GM12878 (cell line): ENCODE data around the gene JAKMIP1. TPM values are rescaled to one million over a fixed set of nuclear protein-coding genes. Genes with fewer than 3 reads are reported as not detected.

Source experiments
- ATAC-seq: fragments of 200-7000 bp; cut with Tn5 transposase; 3 replicates; pipeline ENCODE4 v1.9.1; 2020; ENCODE audit warnings: mild to moderate bottlenecking, moderate library complexity
- BruUV-seq: library from RNA; stranded (reverse); fragments of 400-500 nt; replicated peaks from 2 replicates; lab custom pipeline; 2021; lab: Mats Ljungman, UMichigan
- CTCF ChIA-PET: fragments of 300-600 bp; sonication (Branson Sonifier 250); formaldehyde crosslinking; extraction: SDS; loops from one replicate; lab custom pipeline; 2021; ENCODE audit warnings: inconsistent platforms; lab: Yijun Ruan, JAX
- POLR2A ChIA-PET: fragments of 350-600 bp; formaldehyde crosslinking; extraction: SDS; loops from one replicate; lab custom pipeline; 2021; ENCODE audit warnings: inconsistent platforms; lab: Charles Lee
- RAD21 ChIA-PET: fragments of 300-600 bp; sonication (Branson Sonifier 250); formaldehyde crosslinking; loops from one replicate; lab custom pipeline; 2023; ENCODE audit warnings: antibody characterized with exemption; ENCODE audit not compliant: unreplicated experiment; lab: Charles Lee
- SMC1A ChIA-PET: fragments of 300-600 bp; sonication (Branson Sonifier 250); formaldehyde crosslinking; loops from one replicate; lab custom pipeline; 2023; ENCODE audit not compliant: unreplicated experiment, uncharacterized antibody; lab: Charles Lee
- DNase-seq: peaks from one replicate; pipeline ENCODE4 v3.0.0-alpha.2; 2011; ENCODE audit warnings: low read depth, low spot score
- FAIRE-seq: peaks from 3 replicates; lab custom pipeline; 2011; peaks lifted over from hg19 to GRCh38; lab: Jason Lieb, UNC
- H2AFZ ChIP-seq: 2 replicates; pipeline ENCODE4 v1.6.0; 2011; ENCODE audit warnings: low read depth, low read length, control low read depth; ENCODE audit not compliant: control insufficient read depth
- H3K27ac ChIP-seq: 2 replicates; pipeline ENCODE4 v1.5.1; 2011; ENCODE audit warnings: control low read depth; ENCODE audit not compliant: control insufficient read depth, insufficient read depth
- H3K27me3 ChIP-seq, 2 experiments: replicated peaks in 1 of 2; 2 replicates each; pipeline versions ENCODE4 v1.6.0 to v1.6.1; 2011; ENCODE audit warnings: low read length in 1 of 2; ENCODE audit not compliant: control insufficient read depth in 2 of 2, insufficient read depth in 2 of 2
- H3K36me3 ChIP-seq, 2 experiments: 2 replicates each; pipeline ENCODE4 v1.5.1; 2011; ENCODE audit warnings: low read length in 1 of 2; ENCODE audit not compliant: control insufficient read depth in 2 of 2, insufficient read depth in 2 of 2
- H3K4me1 ChIP-seq: 2 replicates; pipeline ENCODE4 v1.6.1; 2011; ENCODE audit warnings: mild to moderate bottlenecking, low read length, moderate library complexity, mixed read lengths; ENCODE audit not compliant: control insufficient read depth, insufficient read depth
- H3K4me2 ChIP-seq: 2 replicates; pipeline ENCODE4 v1.6.0; 2011; ENCODE audit warnings: control low read depth; ENCODE audit not compliant: control insufficient read depth, insufficient read depth
- H3K4me3 ChIP-seq: fragments of 200-600 bp; sonication (generic); 2 replicates; pipeline ENCODE4 v1.5.1; 2016
- H3K79me2 ChIP-seq: 2 replicates; pipeline ENCODE4 v1.6.0; 2011; ENCODE audit warnings: low read length; ENCODE audit not compliant: control insufficient read depth, insufficient read depth
- H3K9ac ChIP-seq: 2 replicates; pipeline ENCODE4 v1.8.0; 2011; ENCODE audit warnings: low read length, control low read depth, mixed read lengths; ENCODE audit not compliant: control insufficient read depth, insufficient read depth
- H3K9me3 ChIP-seq: replicated peaks from 3 replicates; pipeline ENCODE4 v1.5.1; 2011; ENCODE audit warnings: mild to moderate bottlenecking, low read length; ENCODE audit not compliant: control insufficient read depth, insufficient read depth
- H4K20me1 ChIP-seq: 2 replicates; pipeline ENCODE4 v1.6.0; 2011; ENCODE audit not compliant: control insufficient read depth, insufficient read depth
- BRCA1 ChIP-seq: IDR thresholded peaks from 2 replicates; pipeline ENCODE4 v1.6.1; 2011; ENCODE audit warnings: low read depth, low read length, improper control_type of control experiment
- E4F1 ChIP-seq: fragments of 450-650 bp; IDR thresholded peaks from 2 replicates; pipeline ENCODE4 v1.6.1; 2018; ENCODE audit warnings: borderline replicate concordance, mild to moderate bottlenecking; ENCODE audit not compliant: partially characterized antibody
- IRF3 ChIP-seq: fragments of 450-650 bp; IDR thresholded peaks from 2 replicates; pipeline ENCODE4 v1.6.1; 2014; ENCODE audit warnings: mild to moderate bottlenecking
- JUNB ChIP-seq: IDR thresholded peaks from 2 replicates; pipeline ENCODE4 v1.6.1; 2016; ENCODE audit warnings: antibody characterized with exemption, mild to moderate bottlenecking
- MXI1 ChIP-seq: fragments of 150-350 bp; IDR thresholded peaks from 2 replicates; pipeline ENCODE4 v1.6.1; 2011; ENCODE audit warnings: low read depth, mild to moderate bottlenecking, inconsistent platforms, low read length, improper control_type of control experiment
- MYB ChIP-seq: fragments of 150-350 bp; IDR thresholded peaks from 2 replicates; pipeline ENCODE4 v1.6.1; 2014; ENCODE audit warnings: mild to moderate bottlenecking, low read depth, low read length, borderline replicate concordance
- POLR2A ChIP-seq: IDR thresholded peaks from 2 replicates; pipeline ENCODE4 v1.6.1; 2011; ENCODE audit warnings: low read depth, mild to moderate bottlenecking, low read length
- RUNX3 ChIP-seq: IDR thresholded peaks from 2 replicates; pipeline ENCODE4 v1.6.1; 2012; ENCODE audit warnings: low read length, inconsistent platforms
- SMC3 ChIP-seq: IDR thresholded peaks from 2 replicates; pipeline ENCODE4 v1.6.1; 2011; ENCODE audit warnings: low read length, improper control_type of control experiment, borderline replicate concordance
- SREBF2 ChIP-seq: IDR thresholded peaks from 2 replicates; pipeline ENCODE4 v1.6.1; 2012; ENCODE audit warnings: mild to moderate bottlenecking, low read length
- TCF12 ChIP-seq: IDR thresholded peaks from 2 replicates; pipeline ENCODE4 v1.6.1; 2011; ENCODE audit warnings: low read depth, mild to moderate bottlenecking, low read length
- ZBTB4 ChIP-seq: fragments of 450-650 bp; formaldehyde crosslinking; IDR thresholded peaks from 2 replicates; pipeline ENCODE4 v1.4.0; 2022; ENCODE audit warnings: mild to moderate bottlenecking, moderate library complexity
- WGBS: methylation state at CpG from one replicate; pipeline ENCODE4 v1.1.6; 2016; ENCODE audit warnings: low lambda C conversion rate; ENCODE audit not compliant: insufficient replicate concordance, insufficient coverage; ENCODE audit errors: missing lambda C conversion rate; 5-methylcytosine and 5-hydroxymethylcytosine counted together
- in situ Hi-C: fragments of 300-500 bp; cut with MboI; formaldehyde crosslinking; loops from 9 replicates; pipeline ENCODE4 v1.14.3; 2018; ENCODE audit warnings: mixed read lengths
- intact Hi-C: fragments of 100-400 bp; cut with micrococcal nuclease; formaldehyde crosslinking; loops from one replicate; pipeline ENCODE4 v1.14.2; 2022; ENCODE audit not compliant: unreplicated experiment
- polyA plus RNA-seq, 11 experiments: library from polyadenylated mRNA; depleted of rRNA in 4 of 11; unstranded in 6 of 11; stranded (reverse) in 5 of 11; fragments of >200 nt; fragmentation: Nextera tagmentation in 4 of 11; fragmentation: Illumina TruSeq in 1 of 11; extraction: Ambion mirVana in 4 of 11; extraction: Trizol in 1 of 11; gene quantifications; 1 replicate in 1 of 11; 2 replicates in 10 of 11; pipeline versions ENCODE4 v1.2.1 to v1.2.3, GENCODE V29; 2011 to 2016; ENCODE audit warnings: inconsistent platforms in 2 of 11, missing spikeins in 2 of 11, low read depth in 1 of 11
- total RNA-seq, 4 experiments: library from RNA; depleted of rRNA in 3 of 4; stranded (reverse); fragments of >200 nt in 3 of 4; fragmentation: Illumina TruSeq in 1 of 4; extraction: Trizol in 1 of 4; gene quantifications; 2 replicates each; pipeline versions ENCODE4 v1.2.1 to v1.2.3, GENCODE V29; 2013 to 2021

The JAKMIP1 gene
- total and polyA plus RNA-seq, 10 of the 15 experiments (the other 5 are each of a cell fraction or from before 2014, with no cell fraction given), result 0.52 to 16.7 (median 12.3) TPM

DNA sequence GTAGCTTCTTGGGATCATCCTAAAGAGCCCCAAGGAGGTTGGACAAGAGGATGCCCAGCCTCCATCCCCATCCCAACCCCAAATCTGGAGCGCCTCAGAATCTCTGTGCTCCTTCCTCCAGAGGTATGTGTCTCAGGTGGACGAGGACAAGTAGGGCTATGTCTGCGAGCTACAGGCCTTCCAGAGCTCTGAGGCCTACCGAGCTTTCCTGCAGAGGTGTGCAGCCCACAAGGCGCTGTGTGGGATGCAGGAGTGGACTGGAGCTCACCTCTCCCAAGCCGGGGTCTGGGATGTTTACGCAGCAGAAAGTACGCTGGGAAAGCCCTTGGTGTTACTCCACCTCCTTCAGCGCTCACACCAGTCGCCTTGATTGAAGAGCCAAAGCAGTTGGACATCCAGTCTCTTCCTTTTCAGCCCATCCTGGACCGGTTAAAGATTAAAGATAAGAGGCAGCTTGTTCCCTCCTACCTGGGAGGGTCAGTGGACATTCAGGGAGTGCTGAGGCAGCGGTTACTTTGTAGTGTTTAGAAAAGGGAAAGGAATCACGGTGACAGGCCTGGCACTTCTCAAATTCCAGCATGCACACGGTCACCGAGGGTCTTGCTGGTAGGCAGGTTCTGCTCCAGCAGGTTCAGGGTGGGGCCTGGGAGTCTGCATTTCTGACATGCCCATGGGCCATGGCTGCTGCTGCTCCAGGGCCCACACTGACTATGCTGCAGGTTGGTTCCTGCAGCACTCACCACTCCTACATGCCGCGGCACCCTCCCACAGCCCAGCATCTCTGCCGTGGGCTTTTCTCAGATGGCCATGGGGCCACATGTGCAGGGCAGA is 29.5 kb upstream of the JAKMIP1 start:
- 33% methylated on average over 18 of the region's 18 CpGs for WGBS
- H3K79me2 ChIP-seq, result no peaks in the 10 kb centered on the region
- H3K4me3 ChIP-seq, result no peak overlapping the region
- H3K27me3 ChIP-seq, result no peaks in the 10 kb centered on the region; a peak in 1 of 4 replicates
- ChIA-PET SMC1A (no interaction called here), POLR2A (interaction anchor here (0.9 kb wide), 1 partner anchor 30 kb away, joined by 3 read pairs; no protein-coding TSS in a partner anchor), RAD21 (no interaction called here), CTCF (interaction anchor here (1.0 kb wide), 1 partner anchor 101 kb away, joined by 4 read pairs; no protein-coding TSS in a partner anchor)
- H3K9ac ChIP-seq, result no peak overlapping the region
- no peak for TF ChIP-seq IRF3
- no peak for TF ChIP-seq MXI1
- TF ChIP-seq TCF12, result no peak
- TF ChIP-seq E4F1, result no peak
- no peak for TF ChIP-seq POLR2A
- TF ChIP-seq ZBTB4 (CRISPR knock-in tag), result no peak
- TF ChIP-seq JUNB, result no peak
- no peak for TF ChIP-seq BRCA1
- TF ChIP-seq RUNX3, result no peak
- no peak for TF ChIP-seq SMC3
- no peak for TF ChIP-seq SREBF2
- no peak for TF ChIP-seq MYB
- H3K9me3 ChIP-seq, result no peaks in the 10 kb centered on the region
- ATAC-seq (no peak), FAIRE-seq (no peak), DNase-seq (no peak)
- intact Hi-C loops (no loop called here), in situ Hi-C loops (no loop called here)
- no peaks in the 10 kb centered on the region for H3K4me1 ChIP-seq
- no peaks in the 10 kb centered on the region for H4K20me1 ChIP-seq
- H3K27ac ChIP-seq, result no peak overlapping the region
- no peaks in the 10 kb centered on the region for H3K36me3 ChIP-seq
- H2AFZ ChIP-seq, result no peak overlapping the region
- no peak overlapping the region for H3K4me2 ChIP-seq
- BruUV-seq, result no TSS peak
